Esophagus muscularis mucosa (tissue), 4 donors: ENCODE measurements around the gene SDK1. TPM values are rescaled to one million over a fixed set of nuclear protein-coding genes. Genes with fewer than 3 reads are reported as not detected.

ENCODE experiments used
- DNase-seq: peaks from one replicate; pipeline ENCODE4 v3.0.0-alpha.2; 2017; ENCODE audit errors: extremely low spot score
- H3K27ac ChIP-seq, 4 donors: fragments of 200-600 bp; sonication (generic); replicated peaks in 1 of 4; 1 replicate in 3 of 4; 2 replicates in 1 of 4; pipeline ENCODE4 v1.5.1; 2016 to 2019; ENCODE audit warnings: mild to moderate bottlenecking in 1 of 4
- H3K27me3 ChIP-seq, 4 donors: fragments of 200-600 bp; sonication (generic); one replicate each; pipeline versions ENCODE4 v1.5.1 to v1.6.0; 2016 to 2019
- H3K36me3 ChIP-seq, 4 donors: fragments of 200-600 bp; sonication (generic); one replicate each; pipeline ENCODE4 v1.5.1; 2016 to 2019
- H3K4me1 ChIP-seq, 4 donors: fragments of 200-600 bp; sonication (generic); one replicate each; pipeline ENCODE4 v1.5.1; 2016 to 2019
- H3K4me3 ChIP-seq, 4 donors: fragments of 200-600 bp; sonication (generic); 1 replicate in 2 of 4; 2 replicates in 2 of 4; pipeline ENCODE4 v1.5.1; 2016 to 2019; ENCODE audit warnings: mild to moderate bottlenecking in 4 of 4, moderate library complexity in 1 of 4
- H3K9me3 ChIP-seq, 4 donors: fragments of 200-600 bp; sonication (generic); 1 replicate in 3 of 4; 2 replicates in 1 of 4; pipeline ENCODE4 v1.5.1; 2016 to 2019
- CTCF ChIP-seq, 3 experiments: fragments of 200-600 bp in 2 of 3; fragments of 450-650 bp in 1 of 3; sonication (generic) in 2 of 3; IDR thresholded peaks; one replicate each; pipeline ENCODE4 v1.5.1; 2017 to 2019; ENCODE audit warnings: antibody characterized with exemption in 3 of 3, mild to moderate bottlenecking in 2 of 3, moderate library complexity in 1 of 3
- EP300 ChIP-seq: sonication (generic); formaldehyde crosslinking; IDR thresholded peaks from one replicate; pipeline ENCODE4 v1.6.1; 2017; ENCODE audit warnings: antibody characterized with exemption
- POLR2A ChIP-seq: fragments of 450-650 bp; IDR thresholded peaks from one replicate; pipeline ENCODE4 v1.6.1; 2017; ENCODE audit warnings: antibody characterized with exemption, moderate library complexity, mild to moderate bottlenecking, low read depth
- POLR2AphosphoS5 ChIP-seq, 2 donors: sonication (generic); formaldehyde crosslinking; IDR thresholded peaks; one replicate each; pipeline ENCODE4 v1.6.1; 2017; ENCODE audit warnings: antibody characterized with exemption in 2 of 2
- WGBS: methylation state at CpG from one replicate; pipeline ENCODE4 v1.1.5; 2018; 5-methylcytosine and 5-hydroxymethylcytosine counted together
- intact Hi-C: fragments of 100-400 bp; cut with DNase I; formaldehyde crosslinking; loops from one replicate; pipeline ENCODE4 v1.15.1; 2023
- total RNA-seq, 4 donors: library from RNA; depleted of rRNA; stranded (reverse); fragments of >200 nt; gene quantifications; one replicate each; pipeline versions ENCODE4 v1.1.0 to v1.2.1, GENCODE V29; 2016

Gene SDK1
- total RNA-seq, 4 donors from 2014 or later = 7.8 to 18.6 (median 12.0) TPM

- H3K36me3 ChIP-seq = no peaks in the 10 kb centered on the region
- no peaks in the 10 kb centered on the region for H3K9me3 ChIP-seq
- WGBS = under 1% methylated on average over 30 of the region's 45 CpGs
- peak overlapping the region; percentile 64 to 91 (median 70) for H3K4me3 ChIP-seq
- DNase-seq = peak; percentile 89
- peaks cover 0 to 8% (median 0%) of the 10 kb centered on the region in 4 donors for H3K27me3 ChIP-seq
- H3K4me1 ChIP-seq = peaks cover 8 to 29% (median 27%) of the 10 kb centered on the region in 4 donors
- intact Hi-C loops = loop anchor here (2.0 kb wide), 1 partner anchor 597 kb away; no protein-coding TSS in a partner anchor
- no peak for TF ChIP-seq EP300
- peak in 2 of 3 experiments; percentile 15 to 44 for TF ChIP-seq CTCF (IDR thresholded peaks at IDR 0.05)
- TF ChIP-seq POLR2AphosphoS5 (IDR thresholded peaks at IDR 0.05) = no peak
- no peak for TF ChIP-seq POLR2A
- H3K27ac ChIP-seq = peak overlapping the region; percentile 45 to 66 (median 64)
These were observed 973 bp downstream of the SDK1 start for GRCh38 chr7:3301831-3302618.

GRCh38 chr7:3302681-3303320 lies 1.7 kb downstream of the SDK1 start:
- Histone ChIP-seq H3K9me3 (no peaks in the 10 kb centered on the region), H3K27me3 (peaks cover 0 to 8% (median 0%) of the 10 kb centered on the region in 4 donors), H3K4me3 (peak overlapping the region; percentile 64 to 91 (median 70)), H3K4me1 (peaks cover 8 to 29% (median 27%) of the 10 kb centered on the region in 4 donors), H3K27ac (peak overlapping the region; percentile 45 to 66 (median 64)), H3K36me3 (no peaks in the 10 kb centered on the region)
- intact Hi-C loops = no loop called here
- WGBS = 32% methylated on average over 7 of the region's 7 CpGs
- no peak for TF ChIP-seq EP300
- TF ChIP-seq POLR2A = no peak
- TF ChIP-seq POLR2AphosphoS5 (IDR thresholded peaks at IDR 0.05) = no peak
- TF ChIP-seq CTCF (IDR thresholded peaks at IDR 0.05) = no peak
- no peak for DNase-seq

- Histone ChIP-seq H3K9me3 (no peaks in the 10 kb centered on the region), H3K4me3 (no peak overlapping the region), H3K4me1 (peaks cover 8 to 29% (median 27%) of the 10 kb centered on the region in 4 donors), H3K36me3 (no peaks in the 10 kb centered on the region), H3K27ac (no peak overlapping the region), H3K27me3 (peaks cover 0 to 8% (median 0%) of the 10 kb centered on the region in 4 donors)
- intact Hi-C loops = no loop called here
- 91% methylated on average over 4 of the region's 4 CpGs for WGBS
- DNase-seq = no peak
- TF ChIP-seq POLR2A = no peak
- no peak for TF ChIP-seq POLR2AphosphoS5 (IDR thresholded peaks at IDR 0.05)
- no peak for TF ChIP-seq EP300
- TF ChIP-seq CTCF (IDR thresholded peaks at IDR 0.05) = no peak
These were observed 3.1 kb downstream of the SDK1 start for GRCh38 chr7:3304131-3304530.

- intact Hi-C loops = no loop called here
- 50% methylated on average over 1 of the region's 1 CpG for whole genome bisulfite sequencing
- TF ChIP-seq CTCF (IDR thresholded peaks at IDR 0.05) (no peak), POLR2A (no peak), EP300 (no peak), POLR2AphosphoS5 (IDR thresholded peaks at IDR 0.05) (no peak)
- no peaks in the 10 kb centered on the region for H3K9me3 ChIP-seq
- no peak overlapping the region for H3K4me3 ChIP-seq
- no peak overlapping the region for H3K27ac ChIP-seq
- peaks cover 0 to 9% (median 8%) of the 10 kb centered on the region in 4 donors for H3K4me1 ChIP-seq
- no peaks in the 10 kb centered on the region for H3K36me3 ChIP-seq
- H3K27me3 ChIP-seq = no peaks in the 10 kb centered on the region
- no peak for DNase-seq
These were observed 6.4 kb downstream of the SDK1 start for GRCh38 chr7:3307435-3307834.
